Measurements from ENCODE around the gene CNTNAP5. TPM values are rescaled to one million over a fixed set of nuclear protein-coding genes. Genes with fewer than 3 reads are reported as not detected.

The CNTNAP5 gene
- total and polyA plus RNA-seq, 5 donors: not detected

GRCh38 chr2:124308319-124309062, 283.4 kb downstream of the CNTNAP5 start:
- DNase-seq (no peak), ATAC-seq (no peak)
- Histone ChIP-seq H3K27ac (ENCODE audit: low read length) (no peak overlapping the region), H3K4me3 (ENCODE audit: low read length) (no peak overlapping the region), H3K4me1 (ENCODE audit: control insufficient read depth, insufficient read depth, low read length) (no peaks in the 10 kb centered on the region), H3K27me3 (ENCODE audit: control insufficient read depth, insufficient read depth) (no peaks in the 10 kb centered on the region), H3K9me3 (ENCODE audit: control insufficient read depth, low read length) (no peaks in the 10 kb centered on the region)
- WGBS: 69% methylated on average over 1 of the region's 1 CpG
- intact Hi-C loops (cut with DNase I): no loop called here

GRCh38 chr2:124309563-124310138, 284.6 kb downstream of the CNTNAP5 start:
- intact Hi-C loops (cut with DNase I): no loop called here
- Histone ChIP-seq H3K4me1 (ENCODE audit: control insufficient read depth, insufficient read depth, low read length) (no peaks in the 10 kb centered on the region), H3K27ac (ENCODE audit: low read length) (no peak overlapping the region), H3K4me3 (ENCODE audit: low read length) (no peak overlapping the region), H3K9me3 (ENCODE audit: control insufficient read depth, low read length) (no peaks in the 10 kb centered on the region), H3K27me3 (ENCODE audit: control insufficient read depth, insufficient read depth) (no peaks in the 10 kb centered on the region)
- 83% methylated on average over 8 of the region's 8 CpGs for WGBS
- DNase-seq (no peak), ATAC-seq (no peak)

- ATAC-seq (no peak), DNase-seq (no peak)
- H3K27me3 ChIP-seq (ENCODE audit: control insufficient read depth, insufficient read depth): no peaks in the 10 kb centered on the region
- no peaks in the 10 kb centered on the region for H3K9me3 ChIP-seq (ENCODE audit: control insufficient read depth, low read length)
- WGBS: 85% methylated on average over 4 of the region's 4 CpGs
- H3K4me1 ChIP-seq (ENCODE audit: control insufficient read depth, insufficient read depth, low read length): no peaks in the 10 kb centered on the region
- no peak overlapping the region for H3K4me3 ChIP-seq (ENCODE audit: low read length)
- intact Hi-C loops (cut with DNase I): no loop called here
- no peak overlapping the region for H3K27ac ChIP-seq (ENCODE audit: low read length)
These were observed 285.6 kb downstream of the CNTNAP5 start for GRCh38 chr2:124310671-124311070.

- H3K27ac ChIP-seq (ENCODE audit: low read length): no peak overlapping the region
- no peaks in the 10 kb centered on the region for H3K9me3 ChIP-seq (ENCODE audit: control insufficient read depth, low read length)
- no peak for DNase-seq
- ATAC-seq: no peak
- WGBS: 94% methylated on average over 8 of the region's 8 CpGs
- intact Hi-C loops (cut with DNase I): no loop called here
- H3K4me3 ChIP-seq (ENCODE audit: low read length): no peak overlapping the region
- H3K4me1 ChIP-seq (ENCODE audit: control insufficient read depth, insufficient read depth, low read length): no peaks in the 10 kb centered on the region
- no peaks in the 10 kb centered on the region for H3K27me3 ChIP-seq (ENCODE audit: control insufficient read depth, insufficient read depth)
These were observed 289.0 kb downstream of the CNTNAP5 start for GRCh38 chr2:124314084-124314483.

- no peak overlapping the region for H3K27ac ChIP-seq (ENCODE audit: low read length)
- no peaks in the 10 kb centered on the region for H3K4me1 ChIP-seq (ENCODE audit: control insufficient read depth, insufficient read depth, low read length)
- intact Hi-C loops (cut with DNase I): no loop called here
- WGBS: 79% methylated on average over 6 of the region's 6 CpGs
- no peak overlapping the region for H3K4me3 ChIP-seq (ENCODE audit: low read length)
- ATAC-seq: no peak
- H3K27me3 ChIP-seq (ENCODE audit: control insufficient read depth, insufficient read depth): no peaks in the 10 kb centered on the region
- DNase-seq: no peak
- no peaks in the 10 kb centered on the region for H3K9me3 ChIP-seq (ENCODE audit: control insufficient read depth, low read length)
These were observed 290.3 kb downstream of the CNTNAP5 start for GRCh38 chr2:124315221-124315880.

GRCh38 chr2:124316133-124316532, 291.0 kb downstream of the CNTNAP5 start:
- no peak for ATAC-seq
- Histone ChIP-seq H3K27me3 (ENCODE audit: control insufficient read depth, insufficient read depth) (no peaks in the 10 kb centered on the region), H3K4me1 (ENCODE audit: control insufficient read depth, insufficient read depth, low read length) (no peaks in the 10 kb centered on the region), H3K27ac (ENCODE audit: low read length) (no peak overlapping the region), H3K4me3 (ENCODE audit: low read length) (no peak overlapping the region), H3K9me3 (ENCODE audit: control insufficient read depth, low read length) (no peaks in the 10 kb centered on the region)
- no peak for DNase-seq
- WGBS: 76% methylated on average over 3 of the region's 3 CpGs
- intact Hi-C loops (cut with DNase I): no loop called here

GRCh38 chr2:124316881-124317605, 292.0 kb downstream of the CNTNAP5 start:
- DNase-seq (no peak), ATAC-seq (no peak)
- Histone ChIP-seq H3K4me1 (ENCODE audit: control insufficient read depth, insufficient read depth, low read length) (no peaks in the 10 kb centered on the region), H3K27ac (ENCODE audit: low read length) (no peak overlapping the region), H3K4me3 (ENCODE audit: low read length) (no peak overlapping the region), H3K9me3 (ENCODE audit: control insufficient read depth, low read length) (no peaks in the 10 kb centered on the region), H3K27me3 (ENCODE audit: control insufficient read depth, insufficient read depth) (no peaks in the 10 kb centered on the region)
- intact Hi-C loops (cut with DNase I): no loop called here
- WGBS: 58% methylated on average over 5 of the region's 5 CpGs

GRCh38 chr2:124317628-124318027, 292.5 kb downstream of the CNTNAP5 start:
- Histone ChIP-seq H3K4me1 (ENCODE audit: control insufficient read depth, insufficient read depth, low read length) (no peaks in the 10 kb centered on the region), H3K27ac (ENCODE audit: low read length) (no peak overlapping the region), H3K27me3 (ENCODE audit: control insufficient read depth, insufficient read depth) (no peaks in the 10 kb centered on the region), H3K9me3 (ENCODE audit: control insufficient read depth, low read length) (no peaks in the 10 kb centered on the region), H3K4me3 (ENCODE audit: low read length) (no peak overlapping the region)
- DNase-seq (no peak), ATAC-seq (no peak)
- 54% methylated on average over 1 of the region's 1 CpG for WGBS
- intact Hi-C loops (cut with DNase I): no loop called here

GRCh38 chr2:124318913-124319312, 293.8 kb downstream of the CNTNAP5 start:
- Histone ChIP-seq H3K4me3 (ENCODE audit: low read length) (no peak overlapping the region), H3K27me3 (ENCODE audit: control insufficient read depth, insufficient read depth) (no peaks in the 10 kb centered on the region), H3K27ac (ENCODE audit: low read length) (no peak overlapping the region), H3K9me3 (ENCODE audit: control insufficient read depth, low read length) (no peaks in the 10 kb centered on the region), H3K4me1 (ENCODE audit: control insufficient read depth, insufficient read depth, low read length) (no peaks in the 10 kb centered on the region)
- DNase-seq (no peak), ATAC-seq (no peak)
- WGBS: 59% methylated on average over 2 of the region's 2 CpGs
- intact Hi-C loops (cut with DNase I): no loop called here

GRCh38 chr2:124319577-124319976, 294.5 kb downstream of the CNTNAP5 start:
- WGBS: 72% methylated on average over 3 of the region's 3 CpGs
- ATAC-seq: no peak

More at GRCh38 chr2:124319577-124319976, 294.5 kb downstream of the CNTNAP5 start:
- intact Hi-C loops (cut with DNase I): no loop called here
- Histone ChIP-seq H3K9me3 (ENCODE audit: control insufficient read depth, low read length) (no peaks in the 10 kb centered on the region), H3K27me3 (ENCODE audit: control insufficient read depth, insufficient read depth) (no peaks in the 10 kb centered on the region), H3K4me3 (ENCODE audit: low read length) (no peak overlapping the region), H3K27ac (ENCODE audit: low read length) (no peak overlapping the region), H3K4me1 (ENCODE audit: control insufficient read depth, insufficient read depth, low read length) (no peaks in the 10 kb centered on the region)
- no peak for DNase-seq

Data from right cardiac atrium (tissue), 5 donors.